Muscle layer of colon (tissue), 2 donors: ENCODE data around the gene DOLPP1.
"Not testable (repeated sequence)": the region's sequence is repeated elsewhere in the genome, so short reads cannot be mapped to it uniquely, and the experiment has no call there.

Source experiments
- H3K27ac ChIP-seq: one replicate; pipeline ENCODE4 v1.7.0; 2013; ENCODE audit warnings: low read depth, mild to moderate bottlenecking, low read length, moderate library complexity
- H3K27me3 ChIP-seq, 2 donors: one replicate each; pipeline ENCODE4 v1.7.0; 2013; ENCODE audit warnings: low read length in 2 of 2, mild to moderate bottlenecking in 2 of 2; ENCODE audit not compliant: insufficient read depth in 2 of 2, control insufficient read depth in 1 of 2
- H3K36me3 ChIP-seq: one replicate; pipeline ENCODE4 v1.7.0; 2013; ENCODE audit warnings: mild to moderate bottlenecking, low read length; ENCODE audit not compliant: insufficient read depth
- H3K4me1 ChIP-seq: one replicate; pipeline ENCODE4 v1.7.0; 2013; ENCODE audit warnings: mild to moderate bottlenecking, low read length; ENCODE audit not compliant: insufficient read depth
- H3K4me3 ChIP-seq, 2 donors: one replicate each; pipeline ENCODE4 v1.7.0; 2013; ENCODE audit warnings: low read length in 2 of 2, low read depth in 1 of 2, mild to moderate bottlenecking in 1 of 2, moderate library complexity in 1 of 2
- H3K9ac ChIP-seq: one replicate; pipeline ENCODE4 v1.7.0; 2013; ENCODE audit warnings: low read length
- H3K9me3 ChIP-seq: one replicate; pipeline ENCODE4 v1.7.0; 2013; ENCODE audit warnings: mild to moderate bottlenecking, low read length
- donor health status: abdominal sarcoma.
- donor health status: Adenocarcinoma of cecum.

The DOLPP1 gene

GRCh38 chr9:129108083-129108804 is 27.3 kb downstream of the DOLPP1 start:
- Histone ChIP-seq H3K27ac (no peak overlapping the region), H3K9ac (no peak overlapping the region), H3K27me3 (no peaks in the 10 kb centered on the region)

GRCh38 chr9:129108805-129109536 is 28.1 kb downstream of the DOLPP1 start:
- no peaks in the 10 kb centered on the region for H3K9me3 ChIP-seq
- H3K36me3 ChIP-seq = peaks cover 15% of the 10 kb centered on the region
- H3K27ac ChIP-seq = no peak overlapping the region
- no peaks in the 10 kb centered on the region for H3K27me3 ChIP-seq
- no peak overlapping the region for H3K9ac ChIP-seq
- H3K4me1 ChIP-seq = peaks cover 17% of the 10 kb centered on the region
- peak overlapping the region in 1 of 2 donors; percentile 92 for H3K4me3 ChIP-seq

More at GRCh38 chr9:129108083-129108804, 27.3 kb downstream of the DOLPP1 start:
- peaks cover 17% of the 10 kb centered on the region for H3K4me1 ChIP-seq
- no peaks in the 10 kb centered on the region for H3K9me3 ChIP-seq
- peak overlapping the region in 1 of 2 donors; percentile 92 for H3K4me3 ChIP-seq
- H3K36me3 ChIP-seq = peaks cover 15% of the 10 kb centered on the region

- Histone ChIP-seq H3K27me3 (no peaks in the 10 kb centered on the region), H3K4me3 (peak overlapping the region in 1 of 2 donors; percentile 92), H3K9me3 (no peaks in the 10 kb centered on the region), H3K36me3 (peaks cover 15% of the 10 kb centered on the region), H3K4me1 (peaks cover 17% of the 10 kb centered on the region), H3K9ac (no peak overlapping the region), H3K27ac (no peak overlapping the region)
Observed at GRCh38 chr9:129109537-129109903, 28.6 kb downstream of the DOLPP1 start.

- Histone ChIP-seq H3K9me3 (no peaks in the 10 kb centered on the region), H3K9ac (peak overlapping the region; percentile 73), H3K36me3 (peaks cover 14% of the 10 kb centered on the region), H3K27me3 (no peaks in the 10 kb centered on the region), H3K4me3 (peak overlapping the region; percentile 84 to 92), H3K27ac (peak overlapping the region; percentile 73), H3K4me1 (peaks cover 17% of the 10 kb centered on the region)
Observed at GRCh38 chr9:129109952-129110739, 29.2 kb downstream of the DOLPP1 start.

- peaks cover 7% of the 10 kb centered on the region for H3K36me3 ChIP-seq
Observed at GRCh38 chr9:129110740-129111527, 30.0 kb downstream of the DOLPP1 start, which contains the start of the genes CRAT and PTPA. TSS of gene CRAT (minus strand) at chr9:129110793. CDS start at chr9:129110509, 284 bp downstream. TSS of gene PTPA (plus strand) at chr9:129111415. CDS start at chr9:129111601, 186 bp downstream.

GRCh38 chr9:129111528-129112151 is 30.7 kb downstream of the DOLPP1 start:
- peaks cover 17% of the 10 kb centered on the region for H3K4me1 ChIP-seq

More at GRCh38 chr9:129110740-129111527, 30.0 kb downstream of the DOLPP1 start, which contains the start of the genes CRAT and PTPA:
- peak within 1 kb of the TSS; percentile 96 for H3K27ac ChIP-seq
- H3K4me3 ChIP-seq = peak within 1 kb of the TSS; percentile 92 to 99
- H3K4me1 ChIP-seq = peaks cover 17% of the 10 kb centered on the region
- H3K9ac ChIP-seq = peak within 1 kb of the TSS; percentile 73
- H3K27me3 ChIP-seq = no peaks in the 10 kb centered on the region
- H3K9me3 ChIP-seq = no peaks in the 10 kb centered on the region

GRCh38 chr9:129112526-129112925 is 31.6 kb downstream of the DOLPP1 start:
- H3K27me3 ChIP-seq, H3K27ac ChIP-seq: not testable (repeated sequence)

More at GRCh38 chr9:129111528-129112151, 30.7 kb downstream of the DOLPP1 start:
- Histone ChIP-seq H3K36me3 (peaks cover 7% of the 10 kb centered on the region), H3K9ac (peak overlapping the region; percentile 47), H3K4me3 (peak overlapping the region; percentile 77 to 99), H3K27me3 (no peaks in the 10 kb centered on the region), H3K9me3 (no peaks in the 10 kb centered on the region), H3K27ac (peak overlapping the region; percentile 96)

GRCh38 chr9:129113645-129114304 is 32.9 kb downstream of the DOLPP1 start:
- no peaks in the 10 kb centered on the region for H3K36me3 ChIP-seq
- no peaks in the 10 kb centered on the region for H3K27me3 ChIP-seq
- H3K9me3 ChIP-seq = no peaks in the 10 kb centered on the region
- peaks cover 10% of the 10 kb centered on the region for H3K4me1 ChIP-seq
- no peak overlapping the region for H3K4me3 ChIP-seq
- no peak overlapping the region for H3K27ac ChIP-seq
- H3K9ac ChIP-seq = no peak overlapping the region

More at GRCh38 chr9:129112526-129112925, 31.6 kb downstream of the DOLPP1 start:
- not testable (repeated sequence) for H3K9ac ChIP-seq, H3K9me3 ChIP-seq, H3K36me3 ChIP-seq
- H3K4me1 ChIP-seq = peaks cover 17% of the 10 kb centered on the region
- H3K4me3 ChIP-seq = peak overlapping the region in 1 of 2 donors; percentile 77

- Histone ChIP-seq H3K9ac (no peak overlapping the region), H3K27ac (no peak overlapping the region), H3K4me1 (no peaks in the 10 kb centered on the region)
Observed at GRCh38 chr9:129118799-129119198, 37.9 kb downstream of the DOLPP1 start.

GRCh38 chr9:129121483-129121882 is 40.6 kb downstream of the DOLPP1 start:
- no peak overlapping the region for H3K4me3 ChIP-seq
- no peak overlapping the region for H3K27ac ChIP-seq
- H3K27me3 ChIP-seq = no peaks in the 10 kb centered on the region
- H3K9me3 ChIP-seq = no peaks in the 10 kb centered on the region
- no peak overlapping the region for H3K9ac ChIP-seq
- H3K36me3 ChIP-seq = peaks cover 25% of the 10 kb centered on the region
- H3K4me1 ChIP-seq = no peaks in the 10 kb centered on the region

More at GRCh38 chr9:129118799-129119198, 37.9 kb downstream of the DOLPP1 start:
- Histone ChIP-seq H3K27me3 (no peaks in the 10 kb centered on the region), H3K4me3 (no peak overlapping the region), H3K9me3 (no peaks in the 10 kb centered on the region), H3K36me3 (peaks cover 25% of the 10 kb centered on the region)
